Endodermal cell (in vitro differentiated cells): Measurements from ENCODE around the gene NDRG2. TPM values are rescaled to one million over a fixed set of nuclear protein-coding genes. Genes with fewer than 3 reads are reported as not detected.

Source experiments
- DNase-seq: peaks from one replicate; pipeline ENCODE4 v3.0.0-alpha.2; 2017
- H3K27ac ChIP-seq: 2 replicates; pipeline ENCODE4 v1.5.1; 2013; ENCODE audit warnings: mild to moderate bottlenecking, low read depth, low read length, moderate library complexity
- H3K27me3 ChIP-seq: 2 replicates; pipeline ENCODE4 v1.6.1; 2013; ENCODE audit warnings: mild to moderate bottlenecking, low read length, moderate library complexity; ENCODE audit not compliant: insufficient read depth, control insufficient read depth, poor library complexity, severe bottlenecking
- H3K36me3 ChIP-seq: 2 replicates; pipeline ENCODE4 v1.7.0; 2013; ENCODE audit warnings: mild to moderate bottlenecking, low read length, moderate library complexity; ENCODE audit not compliant: control insufficient read depth, insufficient read depth
- H3K4me1 ChIP-seq: one replicate; pipeline ENCODE4 v1.7.0; 2013; ENCODE audit warnings: low read length; ENCODE audit not compliant: control insufficient read depth, insufficient read depth
- H3K4me3 ChIP-seq: 2 replicates; pipeline ENCODE4 v1.5.1; 2013; ENCODE audit warnings: mild to moderate bottlenecking, low read length, moderate library complexity
- H3K9ac ChIP-seq: 2 replicates; pipeline ENCODE4 v1.6.1; 2013; ENCODE audit warnings: mild to moderate bottlenecking, low read length, moderate library complexity; ENCODE audit not compliant: poor library complexity, severe bottlenecking; ENCODE audit errors: extremely low read depth
- H3K9me3 ChIP-seq: 2 replicates; pipeline ENCODE4 v1.6.1; 2013; ENCODE audit warnings: mild to moderate bottlenecking, low read length, moderate library complexity; ENCODE audit not compliant: control insufficient read depth
- H3K27ac Mint-ChIP-seq: 2 replicates; pipeline ENCODE4 v1.8.0; 2020; ENCODE audit warnings: mixed read lengths
- H3K27me3 Mint-ChIP-seq: 2 replicates; pipeline ENCODE4 v1.8.0; 2021; ENCODE audit warnings: mild to moderate bottlenecking, mixed read lengths; ENCODE audit not compliant: insufficient read depth
- H3K36me3 Mint-ChIP-seq: 2 replicates; pipeline ENCODE4 v1.8.0; 2020; ENCODE audit warnings: low read depth, mixed read lengths
- H3K4me1 Mint-ChIP-seq: 2 replicates; pipeline ENCODE4 v1.8.0; 2020; ENCODE audit warnings: mixed read lengths
- H3K4me3 Mint-ChIP-seq: 2 replicates; pipeline ENCODE4 v1.8.0; 2020; ENCODE audit warnings: mild to moderate bottlenecking, moderate library complexity, mixed read lengths
- H3K9me3 Mint-ChIP-seq: 2 replicates; pipeline ENCODE4 v1.8.0; 2020; ENCODE audit warnings: mild to moderate bottlenecking, mixed read lengths
- CTCF ChIP-seq: fragments of 200-600 bp; sonication (generic); conservative IDR thresholded peaks from 2 replicates; pipeline ENCODE4 v1.5.0; 2021; ENCODE audit warnings: antibody characterized with exemption, mild to moderate bottlenecking
- WGBS, 2 experiments: methylation state at CpG; one replicate each; pipeline versions ENCODE4 v1.1.5 to v1.1.7; 2013; ENCODE audit warnings: missing lambda C conversion rate in 2 of 2, mixed read lengths in 1 of 2; ENCODE audit not compliant: insufficient coverage in 1 of 2, insufficient read length in 1 of 2; 5-methylcytosine and 5-hydroxymethylcytosine counted together
- total RNA-seq, 2 donors: library from RNA; stranded (reverse); fragmentation: NEBNext Ultra II Directional in 1 of 2; extraction: Animal tissue kit (Norgen Biotek cat#: 25700) in 1 of 2; gene quantifications; 2 replicates in 1 of 2; 3 replicates in 1 of 2; pipeline ENCODE4 v1.2.1, GENCODE V29; 2021

Gene NDRG2
- total RNA-seq, 2 donors from 2014 or later: 46.3 to 52.8 TPM

- H3K9ac ChIP-seq: no peak overlapping the region
- WGBS, 2 experiments: 76 to 83% methylated on average over 3 to 9 of the region's 9 CpGs
- no peak for TF ChIP-seq CTCF
- no peak overlapping the region for H3K27ac ChIP-seq
- no peaks in the 10 kb centered on the region for H3K9me3 Mint-ChIP-seq
- H3K4me3 Mint-ChIP-seq: no peak overlapping the region
- no peak overlapping the region for H3K27ac Mint-ChIP-seq
- H3K27me3 ChIP-seq: peaks cover 9% of the 10 kb centered on the region
- peaks cover 34% of the 10 kb centered on the region for H3K36me3 Mint-ChIP-seq
- H3K4me3 ChIP-seq: no peak overlapping the region
- no peak for DNase-seq
- H3K27me3 Mint-ChIP-seq: peaks cover 15% of the 10 kb centered on the region
- H3K4me1 ChIP-seq: no peaks in the 10 kb centered on the region
- peaks cover 6% of the 10 kb centered on the region for H3K36me3 ChIP-seq
- H3K9me3 ChIP-seq: no peaks in the 10 kb centered on the region
- peaks cover 3% of the 10 kb centered on the region for H3K4me1 Mint-ChIP-seq
These were observed 8.3 kb downstream of the NDRG2 start for GRCh38 chr14:21016413-21017190.

- Histone ChIP-seq H3K27me3 (peaks cover 13% of the 10 kb centered on the region), H3K4me3 (no peak overlapping the region), H3K4me1 (no peaks in the 10 kb centered on the region), H3K9ac (no peak overlapping the region), H3K9me3 (no peaks in the 10 kb centered on the region), H3K27ac (no peak overlapping the region), H3K36me3 (peaks cover 6% of the 10 kb centered on the region)
- H3K27ac Mint-ChIP-seq: no peak overlapping the region
- DNase-seq: no peak
- no peak for TF ChIP-seq CTCF
- no peaks in the 10 kb centered on the region for H3K9me3 Mint-ChIP-seq
- H3K36me3 Mint-ChIP-seq: peaks cover 24% of the 10 kb centered on the region
- H3K27me3 Mint-ChIP-seq: peaks cover 21% of the 10 kb centered on the region
- peaks cover 3% of the 10 kb centered on the region for H3K4me1 Mint-ChIP-seq
- 82 to 89% methylated on average over 4 to 6 of the region's 6 CpGs for WGBS, 2 experiments
- H3K4me3 Mint-ChIP-seq: no peak overlapping the region
These were observed 9.5 kb downstream of the NDRG2 start for GRCh38 chr14:21015312-21015711.

GRCh38 chr14:21014761-21015190 lies 10.1 kb downstream of the NDRG2 start:
- H3K4me3 ChIP-seq: no peak overlapping the region
- H3K4me3 Mint-ChIP-seq: no peak overlapping the region
- peak; percentile 96 for TF ChIP-seq CTCF
- DNase-seq: peak; percentile 96
- WGBS, 2 experiments: 0 to 3% methylated on average over 1 to 4 of the region's 4 CpGs
- peaks cover 4% of the 10 kb centered on the region for H3K4me1 Mint-ChIP-seq
- H3K4me1 ChIP-seq: no peaks in the 10 kb centered on the region
- H3K9me3 Mint-ChIP-seq: no peaks in the 10 kb centered on the region
- H3K27me3 ChIP-seq: peaks cover 13% of the 10 kb centered on the region
- no peaks in the 10 kb centered on the region for H3K9me3 ChIP-seq
- H3K36me3 ChIP-seq: peaks cover 6% of the 10 kb centered on the region
- H3K9ac ChIP-seq: no peak overlapping the region
- H3K36me3 Mint-ChIP-seq: peaks cover 23% of the 10 kb centered on the region
- H3K27ac ChIP-seq: no peak overlapping the region
- H3K27ac Mint-ChIP-seq: no peak overlapping the region
- H3K27me3 Mint-ChIP-seq: peaks cover 21% of the 10 kb centered on the region
